BLaER1 treated with 17β-estradiol and CSF1 and Interleukin-3, amounts not matched to agents 10 nM and 100 nM (cell line): Measurements from ENCODE around the gene GOLGB1.

ENCODE experiments used
- H3K27ac ChIP-seq, 11 experiments: shearing (Covaris generic); formaldehyde crosslinking; 2 replicates each; pipeline ENCODE4 v1.8.1; 2022
- H3K27me3 ChIP-seq, 11 experiments: shearing (Covaris generic); formaldehyde crosslinking; 2 replicates each; pipeline ENCODE4 v1.8.1; 2022
- H3K36me3 ChIP-seq, 11 experiments: shearing (Covaris generic); formaldehyde crosslinking; 2 replicates each; pipeline ENCODE4 v1.8.1; 2022
- H3K4me1 ChIP-seq, 10 experiments: shearing (Covaris generic); formaldehyde crosslinking; 2 replicates each; pipeline ENCODE4 v1.8.1; 2022
- H3K4me2 ChIP-seq, 11 experiments: shearing (Covaris generic); formaldehyde crosslinking; 2 replicates each; pipeline ENCODE4 v1.8.1; 2022
- H3K4me3 ChIP-seq, 10 experiments: shearing (Covaris generic); formaldehyde crosslinking; 2 replicates each; pipeline ENCODE4 v1.8.1; 2022
- H3K9ac ChIP-seq, 11 experiments: shearing (Covaris generic); formaldehyde crosslinking; 2 replicates each; pipeline ENCODE4 v1.8.1; 2022
- H3K9me3 ChIP-seq, 11 experiments: shearing (Covaris generic); formaldehyde crosslinking; replicated peaks in 1 of 11; 2 replicates each; pipeline ENCODE4 v1.8.1; 2022
- H4K20me1 ChIP-seq, 11 experiments: shearing (Covaris generic); formaldehyde crosslinking; 2 replicates each; pipeline ENCODE4 v1.8.1; 2022
- Cebpa-rat ChIP-seq, 11 experiments: shearing (Covaris generic); IDR thresholded peaks; 2 replicates each; pipeline ENCODE4 v1.8.1; 2022

GOLGB1 gene

DNA sequence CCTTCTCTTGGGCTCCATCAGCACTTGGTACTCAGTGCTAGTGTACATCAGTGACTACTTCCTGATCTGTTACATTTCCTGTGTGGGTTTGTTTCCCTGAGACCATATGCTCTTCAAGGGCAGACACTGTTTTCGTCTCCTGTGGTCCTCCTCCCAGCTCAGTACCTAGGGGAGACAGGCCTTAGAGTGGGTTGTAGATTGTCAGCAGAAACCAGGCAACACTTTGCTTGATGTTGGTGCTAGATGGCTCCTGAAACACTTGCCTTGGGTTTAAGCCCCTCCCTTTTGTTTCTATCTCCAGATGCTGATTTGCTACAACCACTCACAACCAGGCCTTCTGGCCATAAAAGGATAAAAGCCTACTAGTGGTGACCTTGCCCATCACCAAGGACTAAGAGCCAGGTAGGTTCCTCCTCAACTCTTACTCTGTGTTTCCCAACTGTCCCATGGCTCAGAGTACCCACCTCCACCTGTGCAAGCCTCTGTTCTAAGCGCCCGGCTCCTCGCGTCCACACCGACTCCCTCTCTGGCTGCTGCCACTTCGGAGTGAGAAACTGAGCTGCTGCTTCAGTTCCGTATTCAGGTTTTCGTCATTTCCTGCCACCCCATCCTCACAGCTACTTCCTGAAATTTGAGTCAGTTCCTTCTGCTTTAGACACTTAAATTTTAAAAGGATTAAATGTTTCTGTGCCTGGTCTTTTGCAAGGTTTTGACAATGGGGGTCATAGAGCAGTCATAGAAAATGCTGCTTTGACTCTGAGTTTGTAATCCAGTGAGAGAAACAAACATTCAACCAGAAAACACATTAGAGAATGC is 89.0 kb downstream of the GOLGB1 start, which contains the start of gene HCLS1:
Gene HCLS1, minus strand, starts transcription at position 548 of the 816 bp plus-strand sequence. CDS start 2,556 bp downstream, outside the sequence.
- Histone ChIP-seq H3K36me3 (peaks cover 59 to 77% (median 67%) of the 10 kb centered on the region in 11 experiments), H3K9me3 (peaks cover 0 to 15% (median 7%) of the 10 kb centered on the region in 11 experiments; a peak in 9 of 22 replicates), H3K4me2 (peak within 1 kb of the TSS; percentile 81 to 99 (median 92)), H3K27ac (peak within 1 kb of the TSS; percentile 79 to 96 (median 88)), H3K27me3 (no peaks in the 10 kb centered on the region), H3K9ac (peak within 1 kb of the TSS; percentile 77 to 91 (median 82)), H3K4me1 (peaks cover 24 to 59% (median 33%) of the 10 kb centered on the region in 10 experiments), H3K4me3 (peak within 1 kb of the TSS; percentile 51 to 73 (median 64)), H4K20me1 (peaks cover 0 to 12% (median 0%) of the 10 kb centered on the region in 11 experiments; a peak in 6 of 22 replicates)
- no peak for TF ChIP-seq Cebpa-rat (IDR thresholded peaks at IDR 0.05)

DNA sequence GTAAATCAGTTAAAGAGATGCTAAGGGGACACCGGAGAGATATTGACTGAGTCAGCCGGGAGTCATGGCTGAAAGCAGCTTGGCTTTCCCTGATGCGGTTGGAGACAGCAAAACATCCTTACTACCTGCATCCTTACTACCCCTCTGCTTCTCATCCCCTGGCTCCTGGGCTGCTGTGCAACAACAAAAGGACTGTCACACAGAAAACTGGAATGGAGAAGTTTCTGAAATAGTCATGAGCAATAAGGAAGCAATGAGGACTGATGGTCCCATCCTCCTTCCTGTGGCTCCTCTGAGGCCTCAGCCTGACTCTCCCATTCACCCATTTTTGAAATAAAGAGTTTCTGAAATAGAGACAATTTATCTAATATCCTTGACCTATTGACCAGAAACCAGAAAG is 90.0 kb downstream of the GOLGB1 start:
- no peak for TF ChIP-seq Cebpa-rat (IDR thresholded peaks at IDR 0.05)
- peak overlapping the region in 8 of 11 experiments; percentile 79 to 91 (median 82); a peak in 16 of 22 replicates for H3K9ac ChIP-seq

DNA sequence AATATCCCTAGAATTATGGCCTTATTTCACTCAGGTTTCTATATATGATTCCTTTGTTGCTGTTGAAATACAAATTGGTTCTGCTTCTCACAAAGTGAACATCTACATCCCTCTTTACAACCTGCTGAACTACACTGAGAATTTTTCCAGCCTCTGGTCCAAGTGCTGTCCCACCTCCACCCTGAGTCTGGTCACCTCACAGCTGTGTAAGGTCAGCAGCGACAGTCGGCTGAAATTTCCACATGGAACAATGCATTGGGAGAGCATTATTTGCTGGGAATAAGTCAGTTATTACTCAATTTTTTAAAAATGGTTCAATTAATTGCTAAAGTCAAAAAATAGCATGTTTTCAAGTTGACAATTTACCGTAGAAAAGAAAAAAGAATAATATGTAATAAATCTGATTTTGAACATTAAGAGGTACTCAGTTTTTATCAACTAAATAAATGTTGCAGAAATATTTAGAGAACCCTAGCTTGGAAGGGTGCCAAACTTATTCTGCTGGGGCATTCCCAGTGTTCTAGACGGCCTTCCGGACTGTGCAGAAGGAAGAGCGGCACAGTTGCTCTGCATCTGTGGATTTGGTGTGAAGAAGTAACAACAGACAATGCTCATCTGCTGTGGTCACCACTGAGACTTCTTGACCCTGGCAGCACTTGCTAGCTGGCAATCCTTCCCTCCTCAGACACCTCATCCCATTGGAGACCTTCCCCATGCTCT is 90.7 kb downstream of the GOLGB1 start:
- peak overlapping the region in 8 of 11 experiments; percentile 33 to 96 (median 90); a peak in 9 of 22 replicates for H3K27ac ChIP-seq
- peaks cover 0 to 20% (median 0%) of the 10 kb centered on the region in 11 experiments; a peak in 6 of 22 replicates for H4K20me1 ChIP-seq
- H3K9ac ChIP-seq: peak overlapping the region in 6 of 11 experiments; percentile 14 to 91 (median 82); a peak in 6 of 22 replicates
- peaks cover 34 to 61% (median 45%) of the 10 kb centered on the region in 10 experiments for H3K4me1 ChIP-seq
- H3K4me2 ChIP-seq: peak overlapping the region; percentile 81 to 99 (median 92)
- TF ChIP-seq Cebpa-rat (IDR thresholded peaks at IDR 0.05): no peak
- peaks cover 0 to 15% (median 7%) of the 10 kb centered on the region in 11 experiments; a peak in 9 of 22 replicates for H3K9me3 ChIP-seq
- peaks cover 59 to 77% (median 68%) of the 10 kb centered on the region in 11 experiments for H3K36me3 ChIP-seq
- no peaks in the 10 kb centered on the region for H3K27me3 ChIP-seq
- peak overlapping the region in 9 of 10 experiments; percentile 51 to 73 (median 65); a peak in 15 of 20 replicates for H3K4me3 ChIP-seq

More for the DNA sequence above, 90.0 kb downstream of the GOLGB1 start:
- Histone ChIP-seq H3K36me3 (peaks cover 59 to 77% (median 69%) of the 10 kb centered on the region in 11 experiments), H3K9me3 (peaks cover 0 to 15% (median 7%) of the 10 kb centered on the region in 11 experiments; a peak in 9 of 22 replicates), H3K4me2 (peak overlapping the region; percentile 81 to 99 (median 92)), H3K4me1 (peaks cover 31 to 58% (median 42%) of the 10 kb centered on the region in 10 experiments), H3K4me3 (peak overlapping the region; percentile 51 to 73 (median 64)), H4K20me1 (peaks cover 0 to 15% (median 0%) of the 10 kb centered on the region in 11 experiments; a peak in 6 of 22 replicates), H3K27me3 (no peaks in the 10 kb centered on the region), H3K27ac (peak overlapping the region in 10 of 11 experiments; percentile 87 to 96 (median 88); a peak in 21 of 22 replicates)

DNA sequence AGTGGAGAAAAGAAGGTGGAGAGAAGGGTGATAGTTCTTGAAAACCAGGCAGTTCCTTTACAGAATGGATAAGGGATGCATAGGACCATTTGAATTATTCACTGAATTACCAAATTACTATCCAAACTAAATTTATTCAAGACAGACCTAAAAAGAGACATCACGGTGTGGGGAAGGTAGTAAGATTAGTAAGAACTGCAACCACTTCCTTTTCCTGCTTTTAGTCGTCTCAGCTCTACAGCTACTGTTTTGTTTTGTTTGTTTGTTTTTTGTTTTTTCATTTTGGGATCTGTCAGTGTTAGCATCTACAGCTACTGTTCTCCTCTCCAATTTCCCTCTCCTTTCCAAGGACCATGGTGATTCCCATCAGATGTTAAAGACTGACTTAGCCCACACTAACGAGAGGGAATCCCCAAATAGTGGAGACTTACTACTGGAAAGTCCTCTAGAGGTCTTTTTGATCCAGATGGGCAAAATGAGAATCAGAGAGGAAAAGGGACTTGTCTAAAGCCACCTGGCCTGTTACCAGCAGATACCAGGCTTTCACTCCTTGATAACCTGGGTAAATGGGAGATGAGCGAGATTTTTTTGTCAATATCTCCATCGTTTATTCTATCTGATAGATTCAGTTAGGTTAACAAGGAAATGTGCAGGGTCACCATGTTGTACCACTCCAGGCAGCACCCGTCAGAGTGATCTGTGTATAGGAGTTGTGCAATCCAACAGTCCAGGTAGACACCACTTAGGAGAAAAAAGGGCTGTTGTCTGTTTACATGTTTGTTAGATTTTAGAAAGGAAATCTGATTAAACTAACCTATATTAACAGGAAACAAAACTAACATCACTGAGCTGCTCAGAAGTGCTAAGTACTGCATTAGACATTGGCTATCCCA is 94.8 kb downstream of the GOLGB1 start:
- peaks cover 0 to 60% (median 4%) of the 10 kb centered on the region in 11 experiments; a peak in 9 of 22 replicates for H4K20me1 ChIP-seq
- H3K4me3 ChIP-seq: no peak overlapping the region
- H3K9me3 ChIP-seq: peaks cover 0 to 25% (median 11%) of the 10 kb centered on the region in 11 experiments; a peak in 14 of 22 replicates
- H3K4me2 ChIP-seq: peak overlapping the region; percentile 39 to 60 (median 52); a peak in 20 of 22 replicates
- H3K27ac ChIP-seq: peak overlapping the region in 3 of 11 experiments; percentile 19 to 25 (median 19); a peak in 5 of 22 replicates
- TF ChIP-seq Cebpa-rat (IDR thresholded peaks at IDR 0.05): no peak
- H3K9ac ChIP-seq: no peak overlapping the region
- H3K4me1 ChIP-seq: peaks cover 15 to 54% (median 29%) of the 10 kb centered on the region in 10 experiments
- peaks cover 84 to 99% (median 93%) of the 10 kb centered on the region in 11 experiments for H3K36me3 ChIP-seq
- no peaks in the 10 kb centered on the region for H3K27me3 ChIP-seq

DNA sequence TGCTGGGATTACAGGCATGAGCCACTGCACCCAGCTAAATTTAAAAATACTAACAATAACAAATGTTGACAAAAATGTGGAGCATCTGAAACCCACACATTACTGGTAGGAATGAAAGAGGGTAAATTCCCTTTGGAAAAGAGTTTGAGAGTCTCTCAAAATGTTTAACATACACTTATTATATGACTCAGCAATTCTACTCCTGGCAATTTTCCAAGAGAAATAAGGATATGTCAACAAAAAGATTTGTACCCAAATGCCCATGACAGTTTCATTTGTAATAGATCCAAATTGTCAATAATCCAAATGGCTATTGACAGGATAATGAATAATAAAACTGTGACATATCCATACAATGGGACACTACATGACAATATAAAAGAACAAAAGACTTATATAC is 97.9 kb downstream of the GOLGB1 start:
- no peak overlapping the region for H3K4me2 ChIP-seq
- peaks cover 82 to 99% (median 95%) of the 10 kb centered on the region in 11 experiments for H3K36me3 ChIP-seq
- peaks cover 7 to 26% (median 13%) of the 10 kb centered on the region in 10 experiments for H3K4me1 ChIP-seq
- H3K27ac ChIP-seq: peak overlapping the region in 1 of 11 experiments; percentile 39; a peak in 1 of 22 replicates
- H3K9ac ChIP-seq: no peak overlapping the region
- H3K27me3 ChIP-seq: no peaks in the 10 kb centered on the region
- peaks cover 0 to 76% (median 0%) of the 10 kb centered on the region in 11 experiments; a peak in 10 of 22 replicates for H4K20me1 ChIP-seq
- TF ChIP-seq Cebpa-rat (IDR thresholded peaks at IDR 0.05): no peak
- no peak overlapping the region for H3K4me3 ChIP-seq
- H3K9me3 ChIP-seq: peaks cover 0 to 24% (median 10%) of the 10 kb centered on the region in 11 experiments; a peak in 12 of 22 replicates

DNA sequence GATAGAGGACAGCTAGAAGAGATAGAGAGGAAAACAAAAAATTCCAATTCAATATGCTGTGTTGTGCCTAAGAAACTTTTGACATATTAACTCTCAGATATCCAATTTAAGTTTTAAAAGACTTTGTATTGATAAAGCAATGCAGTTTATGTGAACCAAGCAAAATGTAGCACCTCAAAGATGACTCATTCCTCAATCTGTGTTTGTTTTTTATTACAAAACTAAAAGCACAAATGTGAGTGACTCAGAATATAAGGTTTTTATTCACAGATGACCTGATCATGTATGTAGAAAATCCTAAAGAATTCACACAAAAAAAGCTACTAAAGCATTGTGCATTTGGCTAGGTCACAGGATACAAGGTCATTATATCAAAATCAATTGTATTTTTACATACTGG is 99.9 kb downstream of the GOLGB1 start:
- Histone ChIP-seq H3K27ac (no peak overlapping the region), H4K20me1 (peaks cover 0 to 76% (median 0%) of the 10 kb centered on the region in 11 experiments; a peak in 10 of 22 replicates), H3K4me3 (no peak overlapping the region), H3K9ac (no peak overlapping the region), H3K4me2 (no peak overlapping the region), H3K9me3 (peaks cover 0 to 16% (median 6%) of the 10 kb centered on the region in 11 experiments; a peak in 10 of 22 replicates), H3K36me3 (peaks cover 70 to 88% (median 83%) of the 10 kb centered on the region in 11 experiments), H3K4me1 (peaks cover 3 to 17% (median 4%) of the 10 kb centered on the region in 10 experiments), H3K27me3 (no peaks in the 10 kb centered on the region)
- no peak for TF ChIP-seq Cebpa-rat (IDR thresholded peaks at IDR 0.05)

DNA sequence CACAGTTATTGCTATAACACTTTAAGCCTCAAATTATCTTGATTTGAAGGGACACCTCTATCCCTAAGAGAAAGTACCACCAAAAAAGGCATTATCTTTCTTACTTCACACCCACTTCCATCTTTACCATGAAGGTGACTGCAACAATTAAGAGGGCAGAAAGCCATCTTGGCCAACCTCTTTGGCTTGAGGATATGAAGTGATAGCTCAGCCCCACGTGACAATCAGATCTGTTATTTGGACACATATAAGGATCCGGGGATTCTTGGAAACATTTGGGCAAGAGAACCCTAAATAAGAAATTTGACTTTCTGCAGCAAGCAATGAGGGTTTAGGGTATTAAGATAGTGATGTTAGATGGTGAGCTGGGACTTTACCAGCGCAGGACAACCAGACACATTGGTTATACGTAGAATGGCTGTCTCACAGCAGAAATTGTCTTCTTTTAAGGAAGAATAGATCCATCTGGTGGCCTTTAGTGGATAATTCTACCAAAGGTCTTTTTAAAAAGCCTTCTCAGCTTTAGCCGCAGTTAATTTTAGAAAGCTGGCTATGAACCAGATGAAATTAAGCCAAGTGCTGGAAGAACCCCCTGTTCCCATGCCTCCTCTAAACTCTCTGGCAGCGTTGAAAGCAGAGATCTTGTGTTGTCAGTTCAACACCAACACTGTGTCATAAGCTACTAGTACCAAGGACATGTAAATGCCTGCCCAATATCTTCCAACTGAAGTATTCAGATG is 101.2 kb downstream of the GOLGB1 start:
- no peak overlapping the region for H3K4me3 ChIP-seq
- no peaks in the 10 kb centered on the region for H3K27me3 ChIP-seq
- H3K36me3 ChIP-seq: peaks cover 72 to 88% (median 83%) of the 10 kb centered on the region in 11 experiments
- H3K27ac ChIP-seq: no peak overlapping the region
- H3K9ac ChIP-seq: no peak overlapping the region
- H3K4me2 ChIP-seq: no peak overlapping the region
- peaks cover 0 to 76% (median 4%) of the 10 kb centered on the region in 11 experiments; a peak in 10 of 22 replicates for H4K20me1 ChIP-seq
- H3K4me1 ChIP-seq: peaks cover 0 to 12% (median 0%) of the 10 kb centered on the region in 10 experiments; a peak in 1 of 20 replicates
- TF ChIP-seq Cebpa-rat (IDR thresholded peaks at IDR 0.05): no peak
- peaks cover 0 to 16% (median 6%) of the 10 kb centered on the region in 11 experiments; a peak in 10 of 22 replicates for H3K9me3 ChIP-seq
